Heart left ventricle (tissue), 13 donors: ENCODE measurements around the gene H2AZ2.

ENCODE experiments used
- CTCF ChIP-seq, 12 donors: fragments of 200-600 bp; sonication (generic) in 4 of 12; IDR thresholded peaks; one replicate each; pipeline versions ENCODE4 v1.5.0 to v1.8.0; 2018 to 2022; ENCODE audit warnings: antibody characterized with exemption in 12 of 12, mild to moderate bottlenecking in 5 of 12
- POLR2A ChIP-seq, 2 donors: fragments of 450-650 bp; IDR thresholded peaks; one replicate each; pipeline ENCODE4 v1.6.1; 2017; ENCODE audit warnings: antibody characterized with exemption in 2 of 2, mild to moderate bottlenecking in 2 of 2, moderate library complexity in 2 of 2
- donor health status: ischemic (EF 13 %, LVEDD 7.1; RV severe dilation, severe dysfunction).
- donor health status: DM: no; HTN: yes; CAD: no.
- donor health status: DM: no; HTN: no; CAD: no.
- donor health status: ischemic (EF 25% LVEDD 6.9; RV normal size, moderate dysfunction).
- donor health status: ischemic (EF 25% LVEDD 5.7; RV mildly dilated, moderate dysfunction).
- donor health status: ischemic (EF 35%, LVEDD 5.7; RV mildly dilated, moderate dysfunction).
- donor health status: nonischemic (EF 11% LVEDD 7.7; RV severe dilation, severe dysfunction).
- donor health status: DM: yes; HTN: yes; CAD: no.
- donor health status: PGD.
- donor health status: ischemic (EF 29% LVEDD 5.4; RV normal size, mild dysfunction).
- donor health status: nonischemic (EF 23%, LVEDD 6.1; RV moderate dilation, normal function).

- TF ChIP-seq CTCF (IDR thresholded peaks at IDR 0.05) = no peak
- TF ChIP-seq POLR2A (IDR thresholded peaks at IDR 0.05) = no peak
These were observed 56.3 kb downstream of the H2AZ2 start for GRCh38 chr7:44791278-44792219.
